Brain microvascular endothelial cell (primary cell): ENCODE data around the gene PRMT3.
A peak's percentile ranks its signal among the peaks of the same experiment; 100 is the strongest.

Experiments
- DNase-seq: peaks from one replicate; pipeline ENCODE4 v3.0.0-alpha.2; 2020
- H3K27ac ChIP-seq: fragments of 250-450 bp; sonication (Bioruptor Pico); 2 replicates; pipeline ENCODE4 v1.5.1; 2020; ENCODE audit warnings: mild to moderate bottlenecking, moderate library complexity
- H3K27me3 ChIP-seq: fragments of 250-450 bp; sonication (Bioruptor Pico); replicated peaks from 2 replicates; pipeline ENCODE4 v1.5.1; 2020; ENCODE audit warnings: mild to moderate bottlenecking
- H3K36me3 ChIP-seq: fragments of 250-450 bp; sonication (Bioruptor Pico); replicated peaks from 2 replicates; pipeline ENCODE4 v1.5.1; 2020; ENCODE audit warnings: mild to moderate bottlenecking
- H3K4me3 ChIP-seq: 2 replicates; pipeline ENCODE4 v1.5.1; 2011; ENCODE audit warnings: low read depth, mild to moderate bottlenecking, control low read depth, low read length, moderate library complexity
- in situ Hi-C: cut with HindIII; loops from 2 replicates; pipeline ENCODE4 v1.10.0; 2017; ENCODE audit warnings: low sequenced_read_pairs, low pct_ligation_motif_present
- TF ChIP-seq, protein P1 (sequence below): IDR thresholded peaks from 2 replicates; pipeline ENCODE4 v1.5.1; 2011; ENCODE audit warnings: low read depth, mild to moderate bottlenecking, moderate library complexity, low read length, control low read depth, inconsistent platforms; ENCODE audit errors: missing control alignments

Gene PRMT3

GRCh38 chr11:20388096-20389055 lies 860 bp downstream of the PRMT3 start:
- DNase-seq: no peak
- Histone ChIP-seq H3K4me3 (peak overlapping the region; percentile 95), H3K27me3 (no peaks in the 10 kb centered on the region), H3K27ac (peak overlapping the region; percentile 92), H3K36me3 (no peaks in the 10 kb centered on the region)
- TF ChIP-seq, protein P1, sequence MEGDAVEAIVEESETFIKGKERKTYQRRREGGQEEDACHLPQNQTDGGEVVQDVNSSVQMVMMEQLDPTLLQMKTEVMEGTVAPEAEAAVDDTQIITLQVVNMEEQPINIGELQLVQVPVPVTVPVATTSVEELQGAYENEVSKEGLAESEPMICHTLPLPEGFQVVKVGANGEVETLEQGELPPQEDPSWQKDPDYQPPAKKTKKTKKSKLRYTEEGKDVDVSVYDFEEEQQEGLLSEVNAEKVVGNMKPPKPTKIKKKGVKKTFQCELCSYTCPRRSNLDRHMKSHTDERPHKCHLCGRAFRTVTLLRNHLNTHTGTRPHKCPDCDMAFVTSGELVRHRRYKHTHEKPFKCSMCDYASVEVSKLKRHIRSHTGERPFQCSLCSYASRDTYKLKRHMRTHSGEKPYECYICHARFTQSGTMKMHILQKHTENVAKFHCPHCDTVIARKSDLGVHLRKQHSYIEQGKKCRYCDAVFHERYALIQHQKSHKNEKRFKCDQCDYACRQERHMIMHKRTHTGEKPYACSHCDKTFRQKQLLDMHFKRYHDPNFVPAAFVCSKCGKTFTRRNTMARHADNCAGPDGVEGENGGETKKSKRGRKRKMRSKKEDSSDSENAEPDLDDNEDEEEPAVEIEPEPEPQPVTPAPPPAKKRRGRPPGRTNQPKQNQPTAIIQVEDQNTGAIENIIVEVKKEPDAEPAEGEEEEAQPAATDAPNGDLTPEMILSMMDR: no peak
- in situ Hi-C loops: no loop called here

GRCh38 chr11:20397281-20397680 lies 9.8 kb downstream of the PRMT3 start:
- in situ Hi-C loops: no loop called here
- peak; percentile 47 for DNase-seq
- no peaks in the 10 kb centered on the region for H3K27me3 ChIP-seq
- H3K4me3 ChIP-seq: no peak overlapping the region
- H3K36me3 ChIP-seq: peaks cover 3% of the 10 kb centered on the region
- no peak overlapping the region for H3K27ac ChIP-seq
- TF ChIP-seq, protein P1: peak; percentile 67

DNA sequence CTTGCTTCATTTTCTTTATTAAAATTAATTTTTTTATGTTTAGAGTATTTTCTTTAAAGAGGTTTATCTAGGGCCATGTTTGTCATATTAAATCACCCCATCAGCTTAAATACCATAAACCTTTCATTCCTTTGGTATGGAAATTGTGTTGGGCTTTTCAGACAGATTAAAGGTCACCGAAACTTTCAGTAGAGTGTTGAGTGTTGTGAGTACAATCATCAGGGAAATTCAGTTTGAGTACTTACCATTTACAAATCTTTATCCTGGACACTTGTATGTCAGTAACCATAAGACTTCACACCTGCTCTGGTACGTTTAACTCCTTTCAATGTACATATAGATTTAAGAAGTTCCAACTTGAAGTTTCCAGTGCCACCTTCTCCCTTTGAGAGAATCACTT lies 12.0 kb downstream of the PRMT3 start:
- H3K36me3 ChIP-seq: peaks cover 6% of the 10 kb centered on the region
- no peak for DNase-seq
- TF ChIP-seq, protein P1: no peak
- H3K27me3 ChIP-seq: no peaks in the 10 kb centered on the region
- H3K4me3 ChIP-seq: no peak overlapping the region
- H3K27ac ChIP-seq: no peak overlapping the region
- in situ Hi-C loops: no loop called here

- Histone ChIP-seq H3K4me3 (no peak overlapping the region), H3K36me3 (peaks cover 6% of the 10 kb centered on the region), H3K27ac (no peak overlapping the region), H3K27me3 (no peaks in the 10 kb centered on the region)
- TF ChIP-seq, protein P1: no peak
- in situ Hi-C loops: no loop called here
- no peak for DNase-seq
Observed at GRCh38 chr11:20403059-20403458, 15.5 kb downstream of the PRMT3 start.

- in situ Hi-C loops: no loop called here
- Histone ChIP-seq H3K36me3 (peaks cover 6% of the 10 kb centered on the region), H3K27ac (no peak overlapping the region), H3K27me3 (no peaks in the 10 kb centered on the region), H3K4me3 (no peak overlapping the region)
- TF ChIP-seq, protein P1: no peak
- no peak for DNase-seq
Observed at GRCh38 chr11:20406484-20406883, 19.0 kb downstream of the PRMT3 start.
